ENCODE results near the gene CBX1. TPM values are rescaled to one million over a fixed set of nuclear protein-coding genes. Genes with fewer than 3 reads are reported as not detected.

Gene CBX1
- total RNA-seq = 73.6 to 78.2 TPM (median 74.9 TPM) in 3 replicates
- long read RNA-seq, transcript CBX1-201 (5 exons, 2,232 nt) = major isoform, 25 of 35 reads
- long read RNA-seq, partial matches to known transcripts = 4 of 35 reads
- long read RNA-seq, other reads (novel, unspliced or antisense) = 5 of 35 reads

DNA sequence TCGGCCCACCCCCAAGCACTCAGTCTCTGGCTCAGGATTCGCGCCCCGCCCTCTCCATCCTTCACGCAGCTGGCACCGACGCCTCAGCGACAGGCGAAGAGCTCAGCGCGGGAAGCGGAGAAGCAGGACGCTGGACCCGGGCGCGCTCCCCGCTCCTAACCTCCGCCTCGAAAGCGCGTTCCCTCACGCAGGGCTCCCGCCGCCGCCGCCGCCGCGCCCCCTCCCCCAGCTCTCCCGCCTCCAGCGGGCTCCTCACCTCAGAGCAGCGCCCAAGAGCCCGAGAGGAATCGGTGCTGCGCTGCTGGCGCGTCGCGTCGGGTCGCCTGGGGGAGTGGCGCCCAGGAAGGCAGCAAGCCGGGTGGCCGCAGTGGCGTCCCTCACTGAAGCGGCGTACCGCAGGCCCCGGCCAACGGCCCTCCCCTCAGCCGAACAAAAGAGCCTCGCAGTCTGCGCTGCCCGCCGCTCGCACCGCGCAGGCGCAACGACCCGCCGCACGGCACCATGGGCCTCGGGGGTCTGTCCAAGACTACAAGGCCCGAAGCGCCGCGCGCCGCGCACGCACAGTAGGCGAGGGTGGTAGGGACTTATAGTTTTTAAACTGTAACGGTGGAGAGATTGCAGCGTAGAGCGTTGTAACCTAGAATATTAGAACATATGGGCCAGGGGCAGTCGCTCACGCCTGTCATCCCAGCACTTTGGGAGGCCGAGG lies at the start of gene CBX1:
CBX1 (minus strand) TSS at position 467 of the 709 bp plus-strand sequence. CDS start 24,474 bp downstream, outside the sequence.
- DNase-seq (ENCODE audit: low spot score) = peak; percentile 99
- no peaks in the 10 kb centered on the region for H3K27me3 Mint-ChIP-seq (ENCODE audit: low read depth)
- H3K36me3 Mint-ChIP-seq (ENCODE audit: low read depth) = no peaks in the 10 kb centered on the region
- H3K27ac Mint-ChIP-seq (ENCODE audit: unreplicated experiment) = peak within 1 kb of the TSS; percentile 98
- TF ChIP-seq CTCF (IDR thresholded peaks at IDR 0.05) = no peak
- H3K9me3 Mint-ChIP-seq (ENCODE audit: low read depth) = no peaks in the 10 kb centered on the region
- peaks cover 27% of the 10 kb centered on the region for H3K4me1 Mint-ChIP-seq (ENCODE audit: low read depth)
- peak within 1 kb of the TSS; percentile 99 for H3K4me3 Mint-ChIP-seq (ENCODE audit: unreplicated experiment)

DNA sequence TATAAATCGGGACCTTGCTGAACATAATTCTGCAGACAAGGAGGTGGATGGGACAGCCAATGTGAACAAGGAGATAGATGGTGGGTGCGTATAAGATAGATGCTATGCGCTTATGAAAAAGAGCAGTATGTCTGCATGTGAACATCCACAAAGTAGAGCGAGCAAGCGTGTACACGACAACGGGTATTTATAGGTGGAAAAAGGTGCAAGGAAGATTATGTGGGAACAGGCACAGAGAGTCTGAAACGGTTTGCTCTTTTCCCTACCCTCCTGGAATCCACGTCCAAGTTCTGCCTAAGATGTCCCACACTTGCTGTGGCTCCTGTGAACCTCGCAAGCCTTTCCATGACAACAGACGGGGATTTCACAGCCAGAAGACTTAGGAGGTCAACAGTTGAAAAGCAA lies 49.3 kb upstream of the CBX1 start:
- Mint-ChIP-seq H3K4me1 (ENCODE audit: low read depth) (no peaks in the 10 kb centered on the region), H3K27me3 (ENCODE audit: low read depth) (peaks cover 73% of the 10 kb centered on the region), H3K36me3 (ENCODE audit: low read depth) (no peaks in the 10 kb centered on the region), H3K4me3 (ENCODE audit: unreplicated experiment) (no peak overlapping the region), H3K9me3 (ENCODE audit: low read depth) (no peaks in the 10 kb centered on the region), H3K27ac (ENCODE audit: unreplicated experiment) (no peak overlapping the region)
- no peak for DNase-seq (ENCODE audit: low spot score)
- TF ChIP-seq CTCF (IDR thresholded peaks at IDR 0.05) = no peak

DNA sequence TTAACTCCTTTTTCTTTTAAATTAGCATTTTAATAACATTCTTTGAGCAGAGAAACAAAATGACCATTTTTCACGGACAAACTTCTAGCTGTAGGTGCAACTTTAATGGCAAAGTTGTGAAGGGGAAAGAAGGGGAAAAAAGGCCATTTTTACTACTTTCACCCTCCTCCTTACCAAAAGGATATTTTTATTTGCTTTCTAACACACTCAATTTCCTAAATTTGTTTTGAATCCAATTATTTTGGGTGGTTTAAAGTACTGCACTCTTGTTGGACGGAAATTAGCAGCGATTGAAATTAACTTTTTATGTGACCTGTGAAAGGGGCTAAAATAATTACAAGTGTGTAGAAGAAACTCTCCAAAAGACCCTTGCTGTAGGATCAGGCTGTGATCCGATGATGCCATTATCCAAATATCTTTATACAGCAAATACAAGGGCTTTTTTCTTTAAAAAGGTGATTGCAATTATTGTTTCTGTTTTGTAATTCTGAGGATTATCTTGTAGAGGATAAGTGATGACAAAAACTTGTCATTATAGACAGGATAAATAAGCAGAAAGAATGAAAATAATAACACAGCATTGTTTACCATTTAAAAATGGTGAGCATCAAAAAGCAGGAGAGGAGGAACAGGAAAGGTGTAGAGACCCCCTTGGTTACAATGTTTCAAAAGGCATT lies 48.6 kb upstream of the CBX1 start:
- Mint-ChIP-seq H3K4me1 (ENCODE audit: low read depth) (no peaks in the 10 kb centered on the region), H3K27ac (ENCODE audit: unreplicated experiment) (no peak overlapping the region), H3K36me3 (ENCODE audit: low read depth) (no peaks in the 10 kb centered on the region), H3K27me3 (ENCODE audit: low read depth) (peaks cover 74% of the 10 kb centered on the region), H3K4me3 (ENCODE audit: unreplicated experiment) (no peak overlapping the region), H3K9me3 (ENCODE audit: low read depth) (no peaks in the 10 kb centered on the region)
- DNase-seq (ENCODE audit: low spot score) = no peak
- no peak for TF ChIP-seq CTCF (IDR thresholded peaks at IDR 0.05)

DNA sequence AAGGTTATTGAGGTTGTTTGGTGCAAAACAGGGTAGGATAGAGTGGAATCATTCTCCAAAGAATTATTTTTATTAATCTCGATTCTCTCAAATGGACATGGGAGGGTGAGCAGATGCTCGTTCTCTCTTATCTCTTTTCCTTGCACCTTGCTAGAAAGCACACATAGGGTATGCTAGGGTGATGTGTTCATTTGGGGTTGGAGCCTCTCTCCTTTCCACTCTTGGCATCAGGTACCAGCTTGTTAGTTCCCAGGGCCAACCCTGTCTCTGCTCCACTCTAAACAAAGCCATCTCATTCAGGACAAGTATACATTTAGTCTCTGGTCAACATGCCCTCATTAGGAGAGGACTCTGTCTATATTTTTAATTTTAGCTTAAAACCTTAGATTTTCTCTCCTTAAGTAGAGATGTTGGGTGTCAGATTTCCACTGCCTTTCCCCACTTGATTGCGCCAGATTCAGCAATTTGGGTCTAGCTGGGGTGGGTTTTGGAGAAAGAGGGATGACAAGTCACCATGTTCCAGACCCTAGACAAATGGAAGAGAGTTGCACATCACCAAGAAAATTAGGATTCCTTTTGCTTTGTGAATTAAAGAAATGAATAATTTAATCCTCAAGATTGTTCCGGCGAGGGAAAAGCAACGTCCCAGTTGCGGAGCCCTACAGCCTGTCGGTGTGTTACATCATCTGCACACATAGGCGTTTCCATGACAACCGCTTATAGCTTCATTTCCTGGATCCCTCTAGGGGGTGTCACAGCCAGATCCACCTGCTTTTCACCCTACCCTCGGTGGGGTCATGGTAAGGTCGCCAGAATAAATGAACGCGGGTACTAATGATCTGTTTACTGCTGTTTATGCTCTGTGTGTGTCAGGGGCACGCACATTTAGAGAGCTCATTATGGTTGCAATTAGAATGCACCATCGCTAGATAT lies 47.8 kb upstream of the CBX1 start:
- no peak for DNase-seq (ENCODE audit: low spot score)
- peaks cover 76% of the 10 kb centered on the region for H3K27me3 Mint-ChIP-seq (ENCODE audit: low read depth)
- H3K9me3 Mint-ChIP-seq (ENCODE audit: low read depth) = no peaks in the 10 kb centered on the region
- TF ChIP-seq CTCF (IDR thresholded peaks at IDR 0.05) = no peak
- H3K36me3 Mint-ChIP-seq (ENCODE audit: low read depth) = no peaks in the 10 kb centered on the region
- no peaks in the 10 kb centered on the region for H3K4me1 Mint-ChIP-seq (ENCODE audit: low read depth)
- H3K27ac Mint-ChIP-seq (ENCODE audit: unreplicated experiment) = no peak overlapping the region
- no peak overlapping the region for H3K4me3 Mint-ChIP-seq (ENCODE audit: unreplicated experiment)

All from chondrocyte (in vitro differentiated cells).